MM.1S (cell line): Measurements from ENCODE around the gene MPL.
"Not testable (repeated sequence)": the region's sequence is repeated elsewhere in the genome, so short reads cannot be mapped to it uniquely, and the experiment has no call there.

ENCODE experiments used
- DNase-seq: peaks from one replicate; pipeline ENCODE4 v3.0.0-alpha.2; 2015
- H2AFZ ChIP-seq: fragments of 300-600 bp; sonication (generic); 2 replicates; pipeline ENCODE4 v1.6.0; 2016; ENCODE audit warnings: antibody characterized with exemption, low read length
- H3F3A ChIP-seq: fragments of 300-600 bp; sonication (generic); 2 replicates; pipeline ENCODE4 v1.6.1; 2016; ENCODE audit warnings: mild to moderate bottlenecking, antibody characterized with exemption, low read length, moderate library complexity, mixed read lengths; ENCODE audit not compliant: insufficient read depth
- H3K27ac ChIP-seq: fragments of 300-600 bp; sonication (generic); 2 replicates; pipeline ENCODE4 v1.5.1; 2016; ENCODE audit warnings: mild to moderate bottlenecking, low read length
- H3K27me3 ChIP-seq: fragments of 300-600 bp; sonication (generic); replicated peaks from 2 replicates; pipeline ENCODE4 v1.6.0; 2016; ENCODE audit warnings: low read length; ENCODE audit not compliant: insufficient read depth
- H3K36me3 ChIP-seq: fragments of 300-600 bp; sonication (generic); replicated peaks from 2 replicates; pipeline ENCODE4 v1.6.1; 2016; ENCODE audit warnings: mild to moderate bottlenecking, low read length, mixed read lengths; ENCODE audit not compliant: insufficient read depth
- H3K4me1 ChIP-seq: fragments of 300-600 bp; sonication (generic); 2 replicates; pipeline ENCODE4 v1.6.1; 2016; ENCODE audit warnings: low read length, mixed read lengths
- H3K4me2 ChIP-seq: fragments of 300-600 bp; sonication (generic); 2 replicates; pipeline ENCODE4 v1.6.0; 2016; ENCODE audit warnings: low read depth, low read length
- H3K4me3 ChIP-seq: fragments of 300-600 bp; sonication (generic); 2 replicates; pipeline ENCODE4 v1.5.1; 2016; ENCODE audit warnings: low read length, mixed read lengths
- H3K79me2 ChIP-seq: fragments of 300-600 bp; sonication (generic); 2 replicates; pipeline ENCODE4 v1.6.1; 2016; ENCODE audit warnings: mixed run types, low read length, mixed read lengths
- H3K9ac ChIP-seq: fragments of 300-600 bp; sonication (generic); 2 replicates; pipeline ENCODE4 v1.6.1; 2016; ENCODE audit warnings: low read length, mixed read lengths
- H3K9me2 ChIP-seq: fragments of 300-600 bp; sonication (generic); replicated peaks from 2 replicates; pipeline ENCODE4 v1.6.1; 2016; ENCODE audit warnings: mild to moderate bottlenecking, low read length, mixed read lengths; ENCODE audit not compliant: insufficient read depth
- H3K9me3 ChIP-seq: fragments of 300-600 bp; sonication (generic); replicated peaks from 2 replicates; pipeline ENCODE4 v1.6.1; 2016; ENCODE audit warnings: mild to moderate bottlenecking, low read length, mixed read lengths; ENCODE audit not compliant: insufficient read depth
- H4K20me1 ChIP-seq: fragments of 300-600 bp; sonication (generic); 2 replicates; pipeline ENCODE4 v1.6.1; 2016; ENCODE audit warnings: mild to moderate bottlenecking, low read length, moderate library complexity, mixed read lengths; ENCODE audit not compliant: insufficient read depth
- EZH2 ChIP-seq: fragments of 300-600 bp; sonication (generic); optimal IDR thresholded peaks from 2 replicates; pipeline ENCODE3; 2017; ENCODE audit warnings: low read depth, mild to moderate bottlenecking, antibody characterized with exemption, low read length, mixed read lengths
- EZH2phosphoT487 ChIP-seq: fragments of 300-600 bp; sonication (generic); IDR thresholded peaks from 2 replicates; pipeline ENCODE4 v1.6.1; 2018; ENCODE audit warnings: antibody characterized with exemption, low read length
- TF ChIP-seq, protein P1 (sequence below): fragments of 300-600 bp; sonication (generic); IDR thresholded peaks from 2 replicates; pipeline ENCODE4 v1.5.1; 2016; ENCODE audit warnings: antibody characterized with exemption, low read length, mixed read lengths

Gene MPL

DNA sequence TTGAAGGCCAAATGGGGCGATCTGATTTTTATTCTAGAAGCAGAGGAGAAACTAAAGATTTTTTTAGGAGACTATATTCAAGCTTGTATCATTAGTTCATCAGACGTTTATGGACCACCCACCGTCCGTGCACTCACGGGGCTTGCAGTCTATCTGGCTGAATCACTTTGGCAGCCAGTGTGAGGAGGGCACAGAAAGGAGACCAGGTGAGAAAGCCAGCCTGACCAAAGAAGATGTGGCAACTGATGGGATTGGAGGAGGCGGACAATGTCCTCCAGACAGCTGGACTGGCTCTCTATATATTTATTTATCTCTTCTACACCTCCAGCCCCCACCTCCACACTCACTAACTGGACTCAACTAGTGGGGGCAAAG, 31.0 kb downstream of the MPL start:
- peaks cover 37% of the 10 kb centered on the region for H3K79me2 ChIP-seq
- H3K4me3 ChIP-seq = peak overlapping the region; percentile 84
- H3K27ac ChIP-seq = peak overlapping the region; percentile 76; the same call in 1 of the 2 replicates
- no peaks in the 10 kb centered on the region for H3K9me2 ChIP-seq
- no peak for DNase-seq
- peak overlapping the region; percentile 90 for H3K4me2 ChIP-seq
- peaks cover 21% of the 10 kb centered on the region for H3F3A ChIP-seq
- no peaks in the 10 kb centered on the region for H3K27me3 ChIP-seq
- no peaks in the 10 kb centered on the region for H3K9me3 ChIP-seq
- H2AFZ ChIP-seq = peak overlapping the region; percentile 80
- no peaks in the 10 kb centered on the region for H3K36me3 ChIP-seq
- H3K9ac ChIP-seq = peak overlapping the region; percentile 75
- no peaks in the 10 kb centered on the region for H4K20me1 ChIP-seq
- TF ChIP-seq EZH2phosphoT487 = no peak
- TF ChIP-seq, protein P1, sequence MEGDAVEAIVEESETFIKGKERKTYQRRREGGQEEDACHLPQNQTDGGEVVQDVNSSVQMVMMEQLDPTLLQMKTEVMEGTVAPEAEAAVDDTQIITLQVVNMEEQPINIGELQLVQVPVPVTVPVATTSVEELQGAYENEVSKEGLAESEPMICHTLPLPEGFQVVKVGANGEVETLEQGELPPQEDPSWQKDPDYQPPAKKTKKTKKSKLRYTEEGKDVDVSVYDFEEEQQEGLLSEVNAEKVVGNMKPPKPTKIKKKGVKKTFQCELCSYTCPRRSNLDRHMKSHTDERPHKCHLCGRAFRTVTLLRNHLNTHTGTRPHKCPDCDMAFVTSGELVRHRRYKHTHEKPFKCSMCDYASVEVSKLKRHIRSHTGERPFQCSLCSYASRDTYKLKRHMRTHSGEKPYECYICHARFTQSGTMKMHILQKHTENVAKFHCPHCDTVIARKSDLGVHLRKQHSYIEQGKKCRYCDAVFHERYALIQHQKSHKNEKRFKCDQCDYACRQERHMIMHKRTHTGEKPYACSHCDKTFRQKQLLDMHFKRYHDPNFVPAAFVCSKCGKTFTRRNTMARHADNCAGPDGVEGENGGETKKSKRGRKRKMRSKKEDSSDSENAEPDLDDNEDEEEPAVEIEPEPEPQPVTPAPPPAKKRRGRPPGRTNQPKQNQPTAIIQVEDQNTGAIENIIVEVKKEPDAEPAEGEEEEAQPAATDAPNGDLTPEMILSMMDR = no peak
- TF ChIP-seq EZH2 = no peak
- H3K4me1 ChIP-seq = peaks cover 12% of the 10 kb centered on the region

DNA sequence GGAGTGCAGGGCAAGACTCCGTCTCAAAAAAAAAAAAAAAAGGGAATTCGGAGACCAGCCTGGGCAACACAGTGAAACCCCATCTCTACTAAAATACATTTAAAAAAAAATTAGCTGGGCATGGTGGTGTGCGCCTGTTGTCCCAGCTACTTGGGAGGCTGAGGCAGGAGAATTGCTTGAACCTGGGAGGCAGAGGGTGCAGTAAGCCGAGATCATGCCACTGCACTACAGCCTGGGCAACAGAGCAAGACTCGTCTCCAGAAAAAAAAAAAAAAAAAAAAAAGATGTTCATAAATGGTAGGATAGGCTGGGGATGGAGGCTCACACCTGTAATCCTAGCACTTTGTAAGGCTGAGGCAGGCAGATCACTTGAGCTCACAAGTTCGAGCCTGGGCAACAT, 32.2 kb downstream of the MPL start:
- H3K79me2 ChIP-seq = peaks cover 34% of the 10 kb centered on the region
- H3K27ac ChIP-seq, H3K4me2 ChIP-seq: not testable (repeated sequence)

DNA sequence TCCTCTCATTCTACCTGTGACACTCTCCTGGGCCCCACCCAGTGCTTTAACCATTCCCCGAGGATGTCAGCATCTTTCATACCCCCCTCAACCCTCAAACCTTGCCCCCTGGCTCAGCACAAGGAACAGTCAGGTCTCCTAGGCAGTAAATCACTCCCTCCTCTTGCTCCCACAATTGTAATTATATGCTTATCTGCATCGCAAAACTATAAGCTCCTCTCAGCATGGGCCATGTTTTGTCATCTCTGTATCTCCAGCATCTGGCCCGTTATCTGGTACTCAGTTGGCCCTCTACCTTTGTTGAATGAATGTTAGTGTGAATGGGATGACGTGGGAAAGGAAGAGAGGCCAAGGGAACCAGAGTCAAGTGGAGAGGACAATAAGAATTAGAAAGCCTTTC, 32.9 kb downstream of the MPL start:
- no peak for DNase-seq
- peaks cover 12% of the 10 kb centered on the region for H3K4me1 ChIP-seq
- H3K79me2 ChIP-seq = peaks cover 27% of the 10 kb centered on the region
- no peaks in the 10 kb centered on the region for H3K9me2 ChIP-seq
- H3K4me2 ChIP-seq = no peak overlapping the region
- H3K27ac ChIP-seq = no peak overlapping the region
- H3K9me3 ChIP-seq = no peaks in the 10 kb centered on the region
- H3K36me3 ChIP-seq = no peaks in the 10 kb centered on the region
- TF ChIP-seq EZH2phosphoT487 (no peak), EZH2 (no peak)
- TF ChIP-seq, protein P1 = no peak
- H2AFZ ChIP-seq = no peak overlapping the region
- H3K4me3 ChIP-seq = no peak overlapping the region
- peaks cover 6% of the 10 kb centered on the region; the same call in 1 of the 2 replicates for H3F3A ChIP-seq
- H3K27me3 ChIP-seq = no peaks in the 10 kb centered on the region
- no peak overlapping the region for H3K9ac ChIP-seq
- H4K20me1 ChIP-seq = no peaks in the 10 kb centered on the region

More for the DNA sequence above, 32.2 kb downstream of the MPL start:
- H3K9ac ChIP-seq, H4K20me1 ChIP-seq, H3K9me2 ChIP-seq, H3K4me3 ChIP-seq, H3K9me3 ChIP-seq, H3K27me3 ChIP-seq, DNase-seq, H2AFZ ChIP-seq, H3F3A ChIP-seq, H3K36me3 ChIP-seq: not testable (repeated sequence)
- peaks cover 12% of the 10 kb centered on the region for H3K4me1 ChIP-seq

DNA sequence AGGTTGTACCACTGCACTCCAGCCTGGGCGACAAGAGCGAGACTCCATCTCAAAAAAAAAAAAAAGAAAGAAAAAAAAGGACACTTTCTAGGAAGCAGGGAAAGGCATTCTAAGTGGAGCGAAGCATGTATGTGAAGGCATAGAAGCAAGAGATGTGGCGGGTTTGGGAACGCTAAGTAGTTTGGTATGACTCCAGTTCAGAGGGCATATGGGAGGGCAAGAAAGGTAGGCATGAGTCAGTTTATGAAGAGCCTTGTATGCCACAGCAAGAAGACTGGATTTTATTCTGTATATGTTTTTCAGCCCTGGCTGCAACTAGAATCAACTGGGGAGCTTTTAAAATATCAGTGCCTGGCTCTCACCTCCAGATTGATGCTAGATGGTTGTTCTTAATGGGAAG, 34.6 kb downstream of the MPL start:
- H3K36me3 ChIP-seq = no peaks in the 10 kb centered on the region

More for the DNA sequence above, 34.6 kb downstream of the MPL start:
- H4K20me1 ChIP-seq = no peaks in the 10 kb centered on the region
- H3K4me1 ChIP-seq = peaks cover 4% of the 10 kb centered on the region; the same call in 1 of the 2 replicates
- H3K9ac ChIP-seq = no peak overlapping the region
- no peak overlapping the region for H3K27ac ChIP-seq
- no peak for TF ChIP-seq EZH2phosphoT487
- TF ChIP-seq, protein P1 = no peak
- TF ChIP-seq EZH2 = no peak
- H2AFZ ChIP-seq = no peak overlapping the region
- no peak overlapping the region for H3K4me3 ChIP-seq
- no peaks in the 10 kb centered on the region for H3K27me3 ChIP-seq
- H3F3A ChIP-seq = peaks cover 6% of the 10 kb centered on the region; the same call in 1 of the 2 replicates
- peaks cover 11% of the 10 kb centered on the region for H3K79me2 ChIP-seq
- no peak for DNase-seq
- no peak overlapping the region for H3K4me2 ChIP-seq
- H3K9me2 ChIP-seq = no peaks in the 10 kb centered on the region
- H3K9me3 ChIP-seq = no peaks in the 10 kb centered on the region
